GM12874 (cell line): Measurements from ENCODE around the gene MYOM3.

Source experiments
- CTCF ChIP-seq: IDR thresholded peaks from 2 replicates; pipeline ENCODE4 v1.5.1; 2011; ENCODE audit warnings: low read depth, mild to moderate bottlenecking, control low read depth, low read length, moderate library complexity; ENCODE audit not compliant: insufficient read depth

Gene MYOM3

GRCh38 chr1:24118410-24119242 is 6.7 kb upstream of the MYOM3 start:
- TF ChIP-seq CTCF: no peak

GRCh38 chr1:24117722-24118409 is 5.9 kb upstream of the MYOM3 start:
- no peak for TF ChIP-seq CTCF

- no peak for TF ChIP-seq CTCF
Observed at GRCh38 chr1:24117132-24117531, 5.2 kb upstream of the MYOM3 start.

DNA sequence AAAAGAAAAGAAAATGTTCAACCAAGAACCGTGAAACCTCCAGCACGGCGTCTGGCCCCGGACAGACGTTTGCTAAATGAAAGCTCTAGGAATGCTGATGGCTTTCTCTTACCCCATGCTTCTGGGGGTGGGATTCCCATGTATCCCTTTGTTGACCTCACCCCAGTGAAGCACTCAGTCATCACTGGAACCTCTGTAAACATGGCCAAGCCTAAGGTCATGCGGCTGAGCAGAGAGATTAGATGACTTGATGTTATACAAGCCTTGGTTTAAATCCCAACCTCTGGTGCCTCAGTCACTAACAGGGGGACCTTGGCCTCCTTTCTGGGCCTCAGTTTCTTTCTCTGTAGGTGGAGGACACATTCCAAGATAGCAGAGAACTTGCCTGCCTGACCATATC is 2.8 kb upstream of the MYOM3 start:
- no peak for TF ChIP-seq CTCF

DNA sequence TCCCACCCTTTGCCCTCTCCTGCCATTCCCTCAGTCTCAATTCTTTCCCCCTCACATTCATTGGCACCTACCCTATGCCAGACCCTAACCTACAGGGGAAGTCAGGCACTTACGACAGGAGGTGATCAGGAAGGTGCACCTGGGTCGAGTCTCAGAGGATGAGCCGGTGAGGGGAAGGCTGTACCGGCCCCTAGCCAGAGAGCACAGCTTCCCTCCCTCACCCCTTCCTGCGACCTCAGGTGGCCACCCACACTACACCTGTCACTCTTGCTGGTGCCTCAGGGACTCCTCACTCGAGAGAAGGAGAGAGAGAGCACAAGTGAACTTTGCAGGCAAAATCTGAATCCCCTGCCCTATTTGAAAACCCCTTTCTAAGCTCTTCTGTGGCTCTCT is 1.7 kb upstream of the MYOM3 start:
- TF ChIP-seq CTCF: no peak

GRCh38 chr1:24111262-24111995 is 506 bp downstream of the MYOM3 start:
- no peak for TF ChIP-seq CTCF

GRCh38 chr1:24110642-24111261 is 1.2 kb downstream of the MYOM3 start:
- no peak for TF ChIP-seq CTCF
